ENCODE data around the gene NFKB1. TPM values are rescaled to one million over a fixed set of nuclear protein-coding genes. Genes with fewer than 3 reads are reported as not detected.

NFKB1 gene
- total and polyA plus RNA-seq, 2 experiments from 2014 or later, result 15.5 to 26.6 TPM

DNA sequence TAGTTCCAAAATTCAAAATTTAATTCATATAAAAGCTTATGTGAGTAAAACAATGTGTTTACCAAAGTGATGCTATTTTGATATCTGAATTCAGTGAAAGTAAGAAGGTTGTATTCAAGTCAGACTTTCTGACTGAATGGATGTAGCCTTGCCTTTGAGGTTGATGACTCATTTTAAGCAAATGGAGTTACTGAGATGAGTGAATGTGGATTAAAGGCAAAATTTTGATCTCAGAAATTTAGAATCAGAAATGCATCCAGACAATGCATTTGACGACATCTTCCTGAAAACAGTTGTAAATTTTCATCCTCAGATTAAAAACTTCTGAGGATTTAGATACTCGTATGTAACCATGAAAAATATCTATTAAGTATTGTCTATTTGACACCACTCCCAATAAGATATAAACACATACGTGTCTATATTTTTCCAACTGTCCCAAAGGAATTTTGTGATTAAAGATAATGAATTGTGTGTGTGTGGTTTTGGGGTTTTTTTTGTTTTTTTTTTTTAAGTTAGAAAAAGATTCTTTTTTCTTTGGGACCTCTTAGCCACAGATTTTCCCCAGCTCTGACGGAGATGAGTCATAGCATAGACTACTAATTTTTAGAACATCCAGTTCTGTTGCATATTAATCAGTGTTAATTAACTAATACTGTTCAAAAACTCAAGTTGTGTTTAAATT lies 34.4 kb downstream of the NFKB1 start:
- no peaks in the 10 kb centered on the region for H3K36me3 ChIP-seq
- no peak overlapping the region for H3K4me3 ChIP-seq
- peaks cover 4% of the 10 kb centered on the region for H3K4me1 ChIP-seq (ENCODE audit: low read depth)
- H3K9me3 ChIP-seq (ENCODE audit: low read depth), result no peaks in the 10 kb centered on the region
- no peak overlapping the region for H3K27ac ChIP-seq
- peak in 1 of 2 donors; percentile 59 for DNase-seq (ENCODE audit: low read depth in 1 of 2, low spot score in 1 of 2)
- no peak for TF ChIP-seq CTCF (IDR thresholded peaks at IDR 0.05; ENCODE audit: low read depth, low read length)
- no peaks in the 10 kb centered on the region for H3K27me3 ChIP-seq

DNA sequence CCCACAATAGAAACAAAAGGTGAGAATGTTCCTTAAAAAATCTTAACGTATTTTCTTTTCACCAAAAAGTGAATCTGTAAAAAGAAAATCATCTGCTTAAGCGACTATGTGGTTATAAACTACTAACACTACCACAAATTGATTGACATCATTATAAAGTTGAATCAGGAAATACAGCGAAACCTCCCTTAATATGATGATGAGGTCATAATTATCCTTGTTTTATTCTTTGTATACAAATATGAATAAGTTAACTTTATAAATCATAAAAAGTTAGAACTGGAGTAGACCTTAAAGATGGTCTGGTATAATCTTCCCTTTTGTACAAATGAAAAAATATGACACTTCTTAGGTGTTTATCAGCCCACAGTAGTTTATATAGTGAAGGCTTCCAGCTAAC lies 35.6 kb downstream of the NFKB1 start:
- DNase-seq (ENCODE audit: low read depth in 1 of 2, low spot score in 1 of 2), result no peak
- Histone ChIP-seq H3K27me3 (no peaks in the 10 kb centered on the region), H3K4me3 (no peak overlapping the region), H3K27ac (no peak overlapping the region), H3K9me3 (ENCODE audit: low read depth) (no peaks in the 10 kb centered on the region), H3K4me1 (ENCODE audit: low read depth) (peaks cover under 1% of the 10 kb centered on the region), H3K36me3 (no peaks in the 10 kb centered on the region)
- no peak for TF ChIP-seq CTCF (IDR thresholded peaks at IDR 0.05; ENCODE audit: low read depth, low read length)

DNA sequence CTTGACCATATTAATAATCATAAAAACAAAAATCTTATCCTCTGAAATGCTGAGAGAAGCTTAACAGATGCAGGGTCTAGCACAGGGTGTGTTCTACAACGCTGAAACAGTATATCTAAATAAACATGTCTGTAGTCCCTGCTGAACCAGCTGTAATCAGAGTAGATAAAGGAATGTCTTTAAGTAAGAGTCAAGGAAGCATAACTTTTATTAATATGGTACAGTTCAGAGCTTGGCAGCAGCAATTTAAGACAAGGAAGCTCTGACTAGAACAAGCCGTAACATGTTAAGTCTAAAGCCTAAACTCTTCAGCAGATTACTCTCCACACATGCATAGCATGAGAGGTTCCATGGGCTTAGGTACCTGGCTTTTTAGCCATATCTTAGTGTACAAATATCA lies 36.1 kb downstream of the NFKB1 start:
- Histone ChIP-seq H3K4me1 (ENCODE audit: low read depth) (peaks cover 4% of the 10 kb centered on the region), H3K27me3 (no peaks in the 10 kb centered on the region), H3K4me3 (no peak overlapping the region), H3K36me3 (no peaks in the 10 kb centered on the region), H3K9me3 (ENCODE audit: low read depth) (no peaks in the 10 kb centered on the region), H3K27ac (no peak overlapping the region)
- DNase-seq (ENCODE audit: low read depth in 1 of 2, low spot score in 1 of 2), result no peak
- TF ChIP-seq CTCF (IDR thresholded peaks at IDR 0.05; ENCODE audit: low read depth, low read length), result no peak

- Histone ChIP-seq H3K9me3 (ENCODE audit: low read depth) (no peaks in the 10 kb centered on the region), H3K4me3 (no peak overlapping the region), H3K4me1 (ENCODE audit: low read depth) (peaks cover 15% of the 10 kb centered on the region), H3K36me3 (no peaks in the 10 kb centered on the region), H3K27me3 (no peaks in the 10 kb centered on the region), H3K27ac (no peak overlapping the region)
- TF ChIP-seq CTCF (IDR thresholded peaks at IDR 0.05; ENCODE audit: low read depth, low read length), result no peak
- DNase-seq (ENCODE audit: low read depth in 1 of 2, low spot score in 1 of 2), result peak in 1 of 2 donors; percentile 39
Observed at GRCh38 chr4:102541697-102542096, 40.5 kb downstream of the NFKB1 start.

- no peak for DNase-seq (ENCODE audit: low read depth in 1 of 2, low spot score in 1 of 2)
- no peaks in the 10 kb centered on the region for H3K9me3 ChIP-seq (ENCODE audit: low read depth)
- peaks cover 23% of the 10 kb centered on the region for H3K4me1 ChIP-seq (ENCODE audit: low read depth)
- no peak overlapping the region for H3K4me3 ChIP-seq
- H3K27ac ChIP-seq, result no peak overlapping the region
- no peaks in the 10 kb centered on the region for H3K27me3 ChIP-seq
- H3K36me3 ChIP-seq, result no peaks in the 10 kb centered on the region
- no peak for TF ChIP-seq CTCF (IDR thresholded peaks at IDR 0.05; ENCODE audit: low read depth, low read length)
Observed at GRCh38 chr4:102543030-102543928, 42.1 kb downstream of the NFKB1 start.
